IMR-90 (cell line): ENCODE results near the gene TRMT11. TPM values are rescaled to one million over a fixed set of nuclear protein-coding genes. Genes with fewer than 3 reads are reported as not detected.

Source experiments
- ATAC-seq: fragments of 200-7000 bp; cut with Tn5 transposase; 2 replicates; pipeline ENCODE4 v1.9.1; 2020; ENCODE audit warnings: low read depth, mild to moderate bottlenecking, moderate library complexity
- BruUV-seq: library from RNA; stranded (reverse); fragments of 400-500 nt; replicated peaks from 2 replicates; lab custom pipeline; 2021; lab: Mats Ljungman, UMichigan
- CTCF ChIA-PET: fragments of 300-600 bp; formaldehyde crosslinking; extraction: SDS; loops from one replicate; lab custom pipeline; 2021; ENCODE audit warnings: antibody characterized with exemption; lab: Yijun Ruan, JAX
- POLR2A ChIA-PET: fragments of 300-600 bp; sonication (Branson Sonifier 250); formaldehyde crosslinking; loops from one replicate; lab custom pipeline; 2022; ENCODE audit warnings: antibody characterized with exemption; ENCODE audit not compliant: unreplicated experiment; lab: Charles Lee
- DNase-seq: peaks from one replicate; pipeline ENCODE4 v3.0.0; 2013
- H2AFZ ChIP-seq: replicated peaks from 2 replicates; pipeline ENCODE3; 2013; ENCODE audit warnings: low read length, mild to moderate bottlenecking; ENCODE audit not compliant: poor library complexity
- H2AK5ac ChIP-seq: 2 replicates; pipeline ENCODE4 v1.6.1; 2013; ENCODE audit warnings: low read depth, low read length, inconsistent platforms
- H2AK9ac ChIP-seq: replicated peaks from 2 replicates; pipeline ENCODE3; 2013; ENCODE audit warnings: mild to moderate bottlenecking, low read depth, low read length, moderate library complexity; ENCODE audit not compliant: poor library complexity
- H2BK120ac ChIP-seq: 2 replicates; pipeline ENCODE4 v1.6.1; 2013; ENCODE audit warnings: low read depth, low read length, inconsistent platforms
- H2BK15ac ChIP-seq: 3 replicates; pipeline ENCODE4 v1.6.1; 2013; ENCODE audit warnings: low read depth, low read length, inconsistent platforms
- H2BK20ac ChIP-seq: 2 replicates; pipeline ENCODE4 v1.6.1; 2013; ENCODE audit warnings: low read depth, mild to moderate bottlenecking, inconsistent platforms, low read length, moderate library complexity
- H2BK5ac ChIP-seq: 2 replicates; pipeline ENCODE4 v1.6.1; 2013; ENCODE audit warnings: mild to moderate bottlenecking, low read depth, low read length, inconsistent platforms; ENCODE audit not compliant: poor library complexity, severe bottlenecking
- H3K14ac ChIP-seq: replicated peaks from 2 replicates; pipeline ENCODE4 v1.6.1; 2013; ENCODE audit warnings: low read depth, low read length, inconsistent platforms
- H3K18ac ChIP-seq: 2 replicates; pipeline ENCODE4 v1.6.1; 2013; ENCODE audit warnings: low read depth, low read length, control low read depth
- H3K23ac ChIP-seq: 2 replicates; pipeline ENCODE4 v1.6.1; 2013; ENCODE audit warnings: low read depth, low read length, inconsistent platforms
- H3K27ac ChIP-seq: 2 replicates; pipeline ENCODE4 v1.5.1; 2013; ENCODE audit warnings: mild to moderate bottlenecking, control low read depth, low read length; ENCODE audit not compliant: insufficient read depth
- H3K27me3 ChIP-seq: 2 replicates; pipeline ENCODE4 v1.6.1; 2013; ENCODE audit warnings: low read length; ENCODE audit not compliant: control insufficient read depth, insufficient read depth
- H3K36me3 ChIP-seq: 2 replicates; pipeline ENCODE4 v1.6.1; 2013; ENCODE audit warnings: low read length, mixed read lengths; ENCODE audit not compliant: control insufficient read depth, insufficient read depth
- H3K4ac ChIP-seq: 2 replicates; pipeline ENCODE4 v1.6.1; 2013; ENCODE audit warnings: low read depth, low read length, inconsistent platforms
- H3K4me1 ChIP-seq: 2 replicates; pipeline ENCODE4 v1.6.1; 2013; ENCODE audit warnings: low read length, mixed read lengths; ENCODE audit not compliant: control insufficient read depth, insufficient read depth
- H3K4me2 ChIP-seq: 2 replicates; pipeline ENCODE4 v1.6.1; 2013; ENCODE audit warnings: low read depth, mild to moderate bottlenecking, control low read depth, low read length, moderate library complexity
- H3K4me3 ChIP-seq: 2 replicates; pipeline ENCODE4 v1.5.1; 2013; ENCODE audit warnings: low read depth, mild to moderate bottlenecking, control low read depth, low read length, moderate library complexity; ENCODE audit not compliant: insufficient read depth
- H3K56ac ChIP-seq: 2 replicates; pipeline ENCODE4 v1.6.1; 2013; ENCODE audit warnings: low read length, inconsistent platforms; ENCODE audit not compliant: insufficient read depth; ENCODE audit errors: extremely low read depth
- H3K79me1 ChIP-seq, 2 experiments: 2 replicates each; pipeline ENCODE4 v1.6.1; 2013; ENCODE audit warnings: low read length in 2 of 2, inconsistent platforms in 1 of 2, low read depth in 1 of 2
- H3K9ac ChIP-seq: 2 replicates; pipeline ENCODE4 v1.6.1; 2013; ENCODE audit warnings: low read depth, low read length, control low read depth
- H3K9me1 ChIP-seq: 2 replicates; pipeline ENCODE4 v1.6.1; 2013; ENCODE audit warnings: low read length, inconsistent platforms; ENCODE audit not compliant: insufficient read depth
- H3K9me3 ChIP-seq: 2 replicates; pipeline ENCODE4 v1.6.1; 2013; ENCODE audit warnings: low read length; ENCODE audit not compliant: control insufficient read depth, insufficient read depth
- H4K20me1 ChIP-seq: 2 replicates; pipeline ENCODE4 v1.6.1; 2013; ENCODE audit warnings: low read length, inconsistent platforms; ENCODE audit not compliant: insufficient read depth
- H4K5ac ChIP-seq: 2 replicates; pipeline ENCODE4 v1.6.1; 2013; ENCODE audit warnings: mild to moderate bottlenecking, low read depth, low read length, control low read depth
- H4K8ac ChIP-seq, 2 experiments: 2 replicates each; pipeline ENCODE4 v1.6.1; 2013; ENCODE audit warnings: low read depth in 2 of 2, low read length in 2 of 2, control low read depth in 1 of 2, inconsistent platforms in 1 of 2
- H4K91ac ChIP-seq: 2 replicates; pipeline ENCODE4 v1.6.1; 2013; ENCODE audit warnings: low read depth, low read length, inconsistent platforms; ENCODE audit not compliant: insufficient read depth
- BHLHE40 ChIP-seq: fragments of 150-350 bp; IDR thresholded peaks from 2 replicates; pipeline ENCODE4 v1.6.1; 2016; ENCODE audit warnings: mild to moderate bottlenecking, low read depth, low read length
- CEBPB ChIP-seq: IDR thresholded peaks from 2 replicates; pipeline ENCODE4 v1.6.1; 2012; ENCODE audit warnings: low read depth, low read length, improper control_type of control experiment
- CHD1 ChIP-seq: IDR thresholded peaks from 2 replicates; pipeline ENCODE4 v1.6.1; 2012; ENCODE audit warnings: low read depth, low read length, improper control_type of control experiment
- ELK1 ChIP-seq: fragments of 150-350 bp; IDR thresholded peaks from 2 replicates; pipeline ENCODE4 v1.6.1; 2016; ENCODE audit warnings: low read depth, mild to moderate bottlenecking, low read length, moderate library complexity, borderline replicate concordance
- FOS ChIP-seq: fragments of 150-350 bp; IDR thresholded peaks from 2 replicates; pipeline ENCODE4 v1.6.1; 2016; ENCODE audit warnings: low read depth, low read length
- MAFK ChIP-seq: IDR thresholded peaks from 2 replicates; pipeline ENCODE4 v1.6.1; 2012; ENCODE audit warnings: low read depth, low read length, improper control_type of control experiment
- MAZ ChIP-seq: IDR thresholded peaks from 2 replicates; pipeline ENCODE4 v1.6.1; 2012; ENCODE audit warnings: low read depth, mild to moderate bottlenecking, low read length, improper control_type of control experiment, moderate library complexity, borderline replicate concordance
- NFE2L2 ChIP-seq: fragments of 150-350 bp; IDR thresholded peaks from 2 replicates; pipeline ENCODE4 v1.6.1; 2016; ENCODE audit warnings: low read depth, mild to moderate bottlenecking, low read length
- POLR2A ChIP-seq: IDR thresholded peaks from 2 replicates; pipeline ENCODE4 v1.6.1; 2012; ENCODE audit warnings: mild to moderate bottlenecking, low read depth, low read length
- RAD21 ChIP-seq: IDR thresholded peaks from 2 replicates; pipeline ENCODE4 v1.6.1; 2012; ENCODE audit warnings: low read length, improper control_type of control experiment
- RCOR1 ChIP-seq: IDR thresholded peaks from 2 replicates; pipeline ENCODE4 v1.6.1; 2012; ENCODE audit warnings: mild to moderate bottlenecking, low read length, improper control_type of control experiment; ENCODE audit not compliant: insufficient replicate concordance
- SMC3 ChIP-seq: fragments of 150-350 bp; IDR thresholded peaks from 2 replicates; pipeline ENCODE4 v1.6.1; 2016; ENCODE audit warnings: low read depth, mild to moderate bottlenecking, antibody characterized with exemption, low read length, moderate library complexity
- WGBS, 2 experiments: methylation state at CpG; one replicate each; pipeline versions ENCODE4 v1.1.5 to v1.1.7; 2013; ENCODE audit warnings: missing lambda C conversion rate in 2 of 2; ENCODE audit not compliant: insufficient read length in 1 of 2; ENCODE audit errors: extremely low coverage in 2 of 2; 5-methylcytosine and 5-hydroxymethylcytosine counted together
- dilution Hi-C: fragments of 300-500 bp; cut with HindIII; formaldehyde crosslinking; loops from one replicate; pipeline ENCODE4 v1.14.3; 2018; ENCODE audit warnings: low sequenced_read_pairs; ENCODE audit not compliant: unreplicated experiment
- in situ Hi-C: fragments of 300-500 bp; cut with MboI; formaldehyde crosslinking; loops from 3 replicates; pipeline ENCODE4 v1.14.3; 2019; ENCODE audit warnings: low sequenced_read_pairs, inconsistent platforms, mixed read lengths
- intact Hi-C: fragments of 100-400 bp; cut with micrococcal nuclease; formaldehyde crosslinking; loops from 2 replicates; pipeline ENCODE4 v1.10.0; 2022
- polyA plus RNA-seq, 3 experiments: library from polyadenylated mRNA; depleted of rRNA; stranded (reverse); fragments of >200 nt; gene quantifications; 2 replicates each; pipeline ENCODE4 v1.2.3, GENCODE V29; 2012; ENCODE audit warnings: low replicate concordance in 1 of 3
- total RNA-seq: library from RNA; depleted of rRNA; stranded (reverse); fragments of >200 nt; gene quantifications from 2 replicates; pipeline ENCODE4 v1.2.3, GENCODE V29; 2012
- TF ChIP-seq, protein P1 (sequence below): fragments of 150-350 bp; IDR thresholded peaks from 2 replicates; pipeline ENCODE4 v1.6.1; 2017; ENCODE audit warnings: mild to moderate bottlenecking, antibody characterized with exemption, low read length, low read depth
- TF ChIP-seq, protein P2 (sequence below): conservative IDR thresholded peaks from 2 replicates; pipeline ENCODE4 v1.5.1; 2012; ENCODE audit warnings: mild to moderate bottlenecking, low read depth, low read length, improper control_type of control experiment

Gene TRMT11
- total and polyA plus RNA-seq, 2 of the 4 experiments (the other 2 are of a cell fraction) = 14.3 to 19.0 TPM

- peaks cover 5 to 16% of the 10 kb centered on the region in 2 experiments; a peak in 3 of 4 replicates for H3K79me1 ChIP-seq
- in situ Hi-C loops (no loop called here), intact Hi-C loops (loop anchor here (5.0 to 10.0 kb wide), 2 partner anchors 350 to 1272 kb away; partner anchors contain the start of genes CENPW and RNF146), dilution Hi-C loops (no loop called here)
- H2AFZ ChIP-seq = no peak overlapping the region
- H3K9ac ChIP-seq = no peak overlapping the region
- 0 out of 2 replicates have a peak, but pooled peaks cover 2% of the 10 kb centered on the region for H4K20me1 ChIP-seq
- no peak overlapping the region for H2BK120ac ChIP-seq
- H2AK9ac ChIP-seq = no peak overlapping the region
- H3K4me1 ChIP-seq = no peaks in the 10 kb centered on the region
- POLR2A ChIA-PET = interaction anchor here (0.7 kb wide), 1 partner anchor 13 kb away, joined by 4 read pairs; no protein-coding TSS in a partner anchor
- no peak overlapping the region for H4K5ac ChIP-seq
- no peak overlapping the region for H4K8ac ChIP-seq
- no peak for ATAC-seq
- CTCF ChIA-PET = interaction anchor here (1.0 to 1.8 kb wide), 3 partner anchors 8 to 12 kb away, joined by 3 to 6 read pairs (median 6); partner anchors contain the start of gene TRMT11
- no peak overlapping the region for H2BK15ac ChIP-seq
- whole genome bisulfite sequencing, 2 experiments = no CpG with 5 or more reads among the region's 5 CpGs
- no peak for DNase-seq
- H3K9me3 ChIP-seq = no peaks in the 10 kb centered on the region
- H3K27ac ChIP-seq = no peak overlapping the region
- H3K18ac ChIP-seq = no peak overlapping the region
- 0 out of 2 replicates have a peak, but pooled peaks cover 1% of the 10 kb centered on the region for H3K36me3 ChIP-seq
- H3K27me3 ChIP-seq = no peaks in the 10 kb centered on the region
- H2AK5ac ChIP-seq = no peak overlapping the region
- no peaks in the 10 kb centered on the region for H3K9me1 ChIP-seq
- no peak overlapping the region for H3K4me2 ChIP-seq
- BruUV-seq = no TSS peak
- H2BK5ac ChIP-seq = no peak overlapping the region
- H4K91ac ChIP-seq = no peak overlapping the region
- H3K4me3 ChIP-seq = no peak overlapping the region
- H3K56ac ChIP-seq = no peak overlapping the region
- H3K23ac ChIP-seq = no peak overlapping the region
- H3K14ac ChIP-seq = no peak overlapping the region
- no peak overlapping the region for H2BK20ac ChIP-seq
- H3K4ac ChIP-seq = no peak overlapping the region
- no peak for TF ChIP-seq CHD1
- no peak for TF ChIP-seq ELK1
- TF ChIP-seq MAZ = no peak
- TF ChIP-seq SMC3 = no peak
- no peak for TF ChIP-seq MAFK
- TF ChIP-seq RCOR1 = no peak
- TF ChIP-seq FOS = no peak
- no peak for TF ChIP-seq NFE2L2
- no peak for TF ChIP-seq CEBPB
- TF ChIP-seq, protein P1, sequence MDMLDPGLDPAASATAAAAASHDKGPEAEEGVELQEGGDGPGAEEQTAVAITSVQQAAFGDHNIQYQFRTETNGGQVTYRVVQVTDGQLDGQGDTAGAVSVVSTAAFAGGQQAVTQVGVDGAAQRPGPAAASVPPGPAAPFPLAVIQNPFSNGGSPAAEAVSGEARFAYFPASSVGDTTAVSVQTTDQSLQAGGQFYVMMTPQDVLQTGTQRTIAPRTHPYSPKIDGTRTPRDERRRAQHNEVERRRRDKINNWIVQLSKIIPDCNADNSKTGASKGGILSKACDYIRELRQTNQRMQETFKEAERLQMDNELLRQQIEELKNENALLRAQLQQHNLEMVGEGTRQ = no peak
- TF ChIP-seq RAD21 = no peak
- no peak for TF ChIP-seq POLR2A
- TF ChIP-seq, protein P2, sequence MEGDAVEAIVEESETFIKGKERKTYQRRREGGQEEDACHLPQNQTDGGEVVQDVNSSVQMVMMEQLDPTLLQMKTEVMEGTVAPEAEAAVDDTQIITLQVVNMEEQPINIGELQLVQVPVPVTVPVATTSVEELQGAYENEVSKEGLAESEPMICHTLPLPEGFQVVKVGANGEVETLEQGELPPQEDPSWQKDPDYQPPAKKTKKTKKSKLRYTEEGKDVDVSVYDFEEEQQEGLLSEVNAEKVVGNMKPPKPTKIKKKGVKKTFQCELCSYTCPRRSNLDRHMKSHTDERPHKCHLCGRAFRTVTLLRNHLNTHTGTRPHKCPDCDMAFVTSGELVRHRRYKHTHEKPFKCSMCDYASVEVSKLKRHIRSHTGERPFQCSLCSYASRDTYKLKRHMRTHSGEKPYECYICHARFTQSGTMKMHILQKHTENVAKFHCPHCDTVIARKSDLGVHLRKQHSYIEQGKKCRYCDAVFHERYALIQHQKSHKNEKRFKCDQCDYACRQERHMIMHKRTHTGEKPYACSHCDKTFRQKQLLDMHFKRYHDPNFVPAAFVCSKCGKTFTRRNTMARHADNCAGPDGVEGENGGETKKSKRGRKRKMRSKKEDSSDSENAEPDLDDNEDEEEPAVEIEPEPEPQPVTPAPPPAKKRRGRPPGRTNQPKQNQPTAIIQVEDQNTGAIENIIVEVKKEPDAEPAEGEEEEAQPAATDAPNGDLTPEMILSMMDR = no peak
- TF ChIP-seq BHLHE40 = no peak
Observed at GRCh38 chr6:125994670-125995488, 8.5 kb downstream of the TRMT11 start.
